Measurements from ENCODE around the gene TBP. TPM values are rescaled to one million over a fixed set of nuclear protein-coding genes. Genes with fewer than 3 reads are reported as not detected.
A peak's percentile ranks its signal among the peaks of the same experiment; 100 is the strongest.

The TBP gene
- total RNA-seq, 1 experiment from 2014 or later: 15.7 TPM

GRCh38 chr6:170583756-170584180 lies 29.6 kb downstream of the TBP start:
- Histone ChIP-seq H3K9ac (ENCODE audit: low read length) (peak overlapping the region; percentile 95), H3K4me2 (ENCODE audit: low read length) (peak overlapping the region; percentile 96), H3K9me3 (ENCODE audit: low read length) (no peaks in the 10 kb centered on the region), H2AFZ (ENCODE audit: low read length) (peak overlapping the region; percentile 63), H3K27me3 (ENCODE audit: low read length) (no peaks in the 10 kb centered on the region), H3K9me2 (replicated peaks; ENCODE audit: low read length) (no peaks in the 10 kb centered on the region), H3K36me3 (ENCODE audit: low read depth, low read length) (peaks cover 12% of the 10 kb centered on the region), H3K4me3 (ENCODE audit: low read length) (peak overlapping the region; percentile 97), H4K20me1 (ENCODE audit: low read length) (no peaks in the 10 kb centered on the region; the same call in 1 of the 2 replicates), H3K79me2 (ENCODE audit: low read length) (peaks cover 18% of the 10 kb centered on the region), H3F3A (ENCODE audit: low read length, unreplicated experiment) (no peaks in the 10 kb centered on the region), H3K27ac (ENCODE audit: low read length) (peak overlapping the region; percentile 42), H3K4me1 (ENCODE audit: insufficient read depth, low read length) (peaks cover 4% of the 10 kb centered on the region; the same call in 1 of the 2 replicates)
- intact Hi-C loops (cut with micrococcal nuclease): no loop called here
- CTCF ChIA-PET: no interaction called here
- TF ChIP-seq EZH2 (IDR thresholded peaks at IDR 0.05; ENCODE audit: low read length, unreplicated experiment): no peak
- TF ChIP-seq EZH2phosphoT487 (IDR thresholded peaks at IDR 0.05; ENCODE audit: borderline replicate concordance, low read length): no peak
- no peak for TF ChIP-seq CTCF (conservative IDR thresholded peaks at IDR 0.05; ENCODE audit: low read depth, low read length)
- POLR2A ChIA-PET (ENCODE audit: unreplicated experiment): no interaction called here
- DNase-seq (no peak), ATAC-seq (no peak)
- no TSS peak for BruUV-seq (replicated peaks)

- TF ChIP-seq CTCF (conservative IDR thresholded peaks at IDR 0.05; ENCODE audit: low read depth, low read length) (no peak), EZH2phosphoT487 (IDR thresholded peaks at IDR 0.05; ENCODE audit: borderline replicate concordance, low read length) (no peak), EZH2 (IDR thresholded peaks at IDR 0.05; ENCODE audit: low read length, unreplicated experiment) (no peak)
- H3K9me3 ChIP-seq (ENCODE audit: low read length): no peaks in the 10 kb centered on the region
- ChIA-PET POLR2A (ENCODE audit: unreplicated experiment) (interaction anchor here (0.7 kb wide), 1 partner anchor 377 kb away, joined by 3 read pairs; no protein-coding TSS in a partner anchor), CTCF (no interaction called here)
- peak within 1 kb of the TSS; percentile 42 for H3K27ac ChIP-seq (ENCODE audit: low read length)
- peak; percentile 94 for ATAC-seq
- no peaks in the 10 kb centered on the region for H3K9me2 ChIP-seq (replicated peaks; ENCODE audit: low read length)
- H3K36me3 ChIP-seq (ENCODE audit: low read depth, low read length): peaks cover 11% of the 10 kb centered on the region
- no peaks in the 10 kb centered on the region for H3K27me3 ChIP-seq (ENCODE audit: low read length)
- no peaks in the 10 kb centered on the region for H3F3A ChIP-seq (ENCODE audit: low read length, unreplicated experiment)
- H3K4me3 ChIP-seq (ENCODE audit: low read length): peak within 1 kb of the TSS; percentile 97
- intact Hi-C loops (cut with micrococcal nuclease): no loop called here
- H3K79me2 ChIP-seq (ENCODE audit: low read length): peaks cover 18% of the 10 kb centered on the region
- no peaks in the 10 kb centered on the region; the same call in 1 of the 2 replicates for H4K20me1 ChIP-seq (ENCODE audit: low read length)
- DNase-seq: peak; percentile 88
- H3K9ac ChIP-seq (ENCODE audit: low read length): peak within 1 kb of the TSS; percentile 95
- no TSS peak for BruUV-seq (replicated peaks)
- peak within 1 kb of the TSS; percentile 96 for H3K4me2 ChIP-seq (ENCODE audit: low read length)
- H3K4me1 ChIP-seq (ENCODE audit: insufficient read depth, low read length): peaks cover 4% of the 10 kb centered on the region; the same call in 1 of the 2 replicates
- peak within 1 kb of the TSS; percentile 98 for H2AFZ ChIP-seq (ENCODE audit: low read length)
Observed at GRCh38 chr6:170584181-170584953, 30.2 kb downstream of the TBP start, which contains the start of gene PDCD2. TSS of gene PDCD2 (minus strand) at chr6:170584637. CDS start at chr6:170584581, 56 bp downstream.
